ENCODE measurements around the gene TRIM73. TPM values are rescaled to one million over a fixed set of nuclear protein-coding genes. Genes with fewer than 3 reads are reported as not detected.
"Not testable (repeated sequence)": the region's sequence is repeated elsewhere in the genome, so short reads cannot be mapped to it uniquely, and the experiment has no call there.

TRIM73 gene
- total RNA-seq, 2 experiments from 2014 or later = 2.0 to 2.6 TPM

GRCh38 chr7:75415428-75415817, 20.0 kb downstream of the TRIM73 start:
- POLR2A ChIA-PET, CTCF ChIA-PET: not testable (repeated sequence)

GRCh38 chr7:75415829-75416373, 20.5 kb downstream of the TRIM73 start:
- CTCF ChIA-PET, POLR2A ChIA-PET: not testable (repeated sequence)

DNA sequence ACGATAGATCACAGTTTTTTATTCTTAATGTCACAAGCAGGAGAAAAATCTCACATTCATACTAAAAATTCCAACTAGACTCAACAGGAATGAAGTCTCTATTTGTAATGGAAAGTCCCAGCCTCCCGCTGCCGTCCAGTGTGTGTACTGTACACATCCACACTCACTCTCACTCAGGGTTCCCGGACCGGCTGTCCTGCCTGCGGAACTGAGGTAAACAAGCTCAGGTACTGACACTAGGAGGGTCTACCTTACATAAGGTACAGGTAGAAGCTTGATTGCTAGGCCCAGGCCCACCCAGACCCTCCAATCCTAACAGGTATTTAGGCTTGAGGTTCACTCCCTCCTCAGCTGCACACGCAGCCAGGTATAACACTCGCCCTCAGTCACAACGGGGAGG, 21.4 kb downstream of the TRIM73 start:
- CTCF ChIA-PET, POLR2A ChIA-PET: not testable (repeated sequence)

- POLR2A ChIA-PET, CTCF ChIA-PET: not testable (repeated sequence)
Measured at GRCh38 chr7:75418292-75418858, 22.9 kb downstream of the TRIM73 start.

GRCh38 chr7:75419210-75419609, 23.8 kb downstream of the TRIM73 start:
- CTCF ChIA-PET, POLR2A ChIA-PET: not testable (repeated sequence)

GRCh38 chr7:75419693-75420092, 24.3 kb downstream of the TRIM73 start:
- CTCF ChIA-PET, POLR2A ChIA-PET: not testable (repeated sequence)

- POLR2A ChIA-PET = not testable (repeated sequence)
Measured at GRCh38 chr7:75420152-75420551, 24.7 kb downstream of the TRIM73 start.

GRCh38 chr7:75421798-75422710, 26.6 kb downstream of the TRIM73 start:
- CTCF ChIA-PET, POLR2A ChIA-PET: not testable (repeated sequence)

More at GRCh38 chr7:75420152-75420551, 24.7 kb downstream of the TRIM73 start:
- CTCF ChIA-PET = not testable (repeated sequence)

- CTCF ChIA-PET, POLR2A ChIA-PET: not testable (repeated sequence)
Measured at GRCh38 chr7:75423481-75423880, 28.1 kb downstream of the TRIM73 start.

- CTCF ChIA-PET, POLR2A ChIA-PET: not testable (repeated sequence)
Measured at GRCh38 chr7:75439000-75439399, 43.6 kb downstream of the TRIM73 start.

GRCh38 chr7:75442101-75442464, 46.7 kb downstream of the TRIM73 start:
- CTCF ChIA-PET, POLR2A ChIA-PET: not testable (repeated sequence)

DNA sequence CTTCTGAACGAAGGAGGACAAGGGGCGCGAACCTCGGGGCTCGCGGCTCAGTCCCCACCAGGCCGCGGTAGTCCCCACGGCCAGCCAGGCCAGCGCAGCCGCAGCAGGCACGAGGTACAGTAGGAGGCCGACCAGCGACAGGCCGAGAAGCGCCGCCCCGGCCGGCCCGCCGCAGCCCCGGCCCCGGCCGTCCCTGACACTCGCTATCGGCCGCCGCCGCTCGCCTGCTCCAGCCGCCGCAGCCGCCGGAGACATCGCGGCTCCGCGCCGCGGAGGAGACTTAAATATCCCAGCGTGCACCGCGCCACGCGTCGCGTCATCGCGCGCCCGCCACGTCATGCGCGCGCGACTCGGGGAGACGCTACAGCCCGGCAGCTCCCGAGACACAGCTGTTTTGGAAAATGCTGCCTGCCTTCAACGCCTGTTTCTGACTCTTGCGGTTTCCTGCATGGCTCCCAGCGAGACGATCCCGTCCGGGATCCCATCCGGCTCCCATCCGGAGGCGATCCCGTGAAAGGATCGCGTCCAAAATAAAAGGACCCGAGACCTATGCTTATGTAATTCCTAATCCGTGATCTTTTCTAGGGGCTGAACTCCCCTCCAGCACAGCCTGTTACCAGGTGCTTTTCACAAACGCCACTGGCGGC, 47.2 kb downstream of the TRIM73 start:
- CTCF ChIA-PET, POLR2A ChIA-PET: not testable (repeated sequence)

DNA sequence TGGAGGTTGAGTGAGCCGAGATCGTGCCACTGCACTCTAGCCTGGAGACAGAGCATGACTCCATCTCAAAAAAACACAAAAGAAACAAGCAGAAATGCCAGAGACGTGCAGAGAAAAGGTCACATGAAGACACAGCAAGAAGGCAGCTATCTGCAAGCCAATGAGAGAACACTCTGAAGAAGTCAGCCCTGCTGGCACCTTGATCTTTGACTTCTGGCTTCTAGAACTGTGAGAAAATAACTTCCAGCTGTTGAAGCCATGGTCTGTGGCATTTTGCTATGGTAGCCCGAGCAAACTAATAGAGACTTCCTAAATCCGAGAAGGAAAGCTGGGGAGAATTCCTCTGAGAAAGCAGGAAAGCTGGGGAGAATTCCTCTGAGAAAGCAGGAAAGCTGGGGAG, 54.5 kb downstream of the TRIM73 start:
- CTCF ChIA-PET, POLR2A ChIA-PET: not testable (repeated sequence)

DNA sequence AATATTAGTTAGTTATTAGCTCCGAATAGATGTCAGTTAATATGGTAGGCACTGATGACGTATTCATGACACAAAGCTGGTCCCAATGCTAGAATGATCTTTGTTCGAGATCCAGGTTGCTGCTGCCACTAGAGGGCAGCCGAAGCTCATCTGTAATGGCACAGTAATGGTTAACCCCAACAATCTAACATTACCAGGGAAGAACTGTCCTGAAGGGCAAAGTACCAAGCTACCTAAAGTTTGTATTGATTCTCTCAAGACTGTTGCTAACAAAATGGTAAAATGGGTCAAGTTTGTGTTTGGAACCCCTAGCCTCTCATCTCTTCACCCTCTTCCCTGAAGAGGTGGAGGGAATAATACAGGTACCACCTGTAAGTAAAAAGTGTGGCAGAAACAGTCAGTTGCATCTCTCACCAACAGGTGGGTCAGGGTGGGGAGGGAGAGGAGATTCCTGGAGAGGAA, 57.1 kb downstream of the TRIM73 start:
- CTCF ChIA-PET, POLR2A ChIA-PET: not testable (repeated sequence)

Other genes with a start within 250 kb of the TRIM73 start
- gene POM121C, start 90.7 kb downstream of the TRIM73 start, total RNA-seq = 10 to 100 TPM; 70.9 to 72.4 TPM
- gene SPDYE5, start 96.7 kb downstream of the TRIM73 start, total RNA-seq = not detected